HG03064 (cell line): ENCODE measurements around the gene SLC45A3.
"Not testable (repeated sequence)": the region's sequence is repeated elsewhere in the genome, so short reads cannot be mapped to it uniquely, and the experiment has no call there.

Source experiments
- ATAC-seq: cut with Tn5 transposase; IDR thresholded peaks from one replicate; pipeline ENCODE4 v1.9.1; 2021; ENCODE audit warnings: low read depth; ENCODE audit not compliant: unreplicated experiment

SLC45A3 gene, protein sequence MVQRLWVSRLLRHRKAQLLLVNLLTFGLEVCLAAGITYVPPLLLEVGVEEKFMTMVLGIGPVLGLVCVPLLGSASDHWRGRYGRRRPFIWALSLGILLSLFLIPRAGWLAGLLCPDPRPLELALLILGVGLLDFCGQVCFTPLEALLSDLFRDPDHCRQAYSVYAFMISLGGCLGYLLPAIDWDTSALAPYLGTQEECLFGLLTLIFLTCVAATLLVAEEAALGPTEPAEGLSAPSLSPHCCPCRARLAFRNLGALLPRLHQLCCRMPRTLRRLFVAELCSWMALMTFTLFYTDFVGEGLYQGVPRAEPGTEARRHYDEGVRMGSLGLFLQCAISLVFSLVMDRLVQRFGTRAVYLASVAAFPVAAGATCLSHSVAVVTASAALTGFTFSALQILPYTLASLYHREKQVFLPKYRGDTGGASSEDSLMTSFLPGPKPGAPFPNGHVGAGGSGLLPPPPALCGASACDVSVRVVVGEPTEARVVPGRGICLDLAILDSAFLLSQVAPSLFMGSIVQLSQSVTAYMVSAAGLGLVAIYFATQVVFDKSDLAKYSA

DNA sequence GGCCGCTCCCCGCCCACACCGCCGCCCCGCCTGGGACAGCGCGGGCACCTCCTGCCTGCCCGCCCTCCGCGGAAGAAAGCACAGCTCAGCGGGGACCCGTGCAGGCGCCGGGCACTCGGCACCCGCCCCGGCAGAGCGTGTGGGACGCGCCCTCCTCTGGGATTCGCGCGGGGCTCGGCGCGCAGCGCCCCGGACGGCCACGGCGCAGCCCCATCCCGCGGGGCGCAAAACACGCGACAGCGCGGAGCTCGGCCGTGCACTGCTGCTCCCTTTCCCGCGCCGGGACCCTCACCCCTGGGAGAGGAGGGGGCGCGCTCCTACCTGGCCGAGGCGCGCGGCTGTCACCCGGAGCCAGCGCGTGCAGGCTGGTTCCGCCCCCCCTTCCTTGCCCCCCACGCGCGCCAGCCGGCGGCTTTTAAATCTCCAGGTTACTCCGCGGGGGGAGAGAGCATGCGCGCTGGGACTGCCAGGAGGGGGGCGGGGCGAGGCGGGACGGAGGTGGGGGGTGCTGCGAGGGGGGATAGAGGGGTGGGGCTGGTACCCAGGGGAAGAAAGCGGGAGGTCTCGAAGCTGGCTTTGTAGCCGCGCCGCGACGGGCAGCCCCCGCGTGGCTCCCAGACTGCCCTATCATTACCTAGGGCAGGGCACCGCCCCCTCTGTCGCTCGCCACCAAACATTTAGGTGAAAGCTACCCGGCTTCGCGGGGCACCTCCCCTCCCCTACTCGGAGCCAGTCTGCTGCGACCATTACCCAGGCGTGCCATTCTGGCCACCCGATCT is at the start of gene SLC45A3:
SLC45A3 (minus strand) TSS at position 437 of the 779 bp plus-strand sequence. CDS start 15,853 bp downstream, outside the sequence.
- no peak for ATAC-seq

DNA sequence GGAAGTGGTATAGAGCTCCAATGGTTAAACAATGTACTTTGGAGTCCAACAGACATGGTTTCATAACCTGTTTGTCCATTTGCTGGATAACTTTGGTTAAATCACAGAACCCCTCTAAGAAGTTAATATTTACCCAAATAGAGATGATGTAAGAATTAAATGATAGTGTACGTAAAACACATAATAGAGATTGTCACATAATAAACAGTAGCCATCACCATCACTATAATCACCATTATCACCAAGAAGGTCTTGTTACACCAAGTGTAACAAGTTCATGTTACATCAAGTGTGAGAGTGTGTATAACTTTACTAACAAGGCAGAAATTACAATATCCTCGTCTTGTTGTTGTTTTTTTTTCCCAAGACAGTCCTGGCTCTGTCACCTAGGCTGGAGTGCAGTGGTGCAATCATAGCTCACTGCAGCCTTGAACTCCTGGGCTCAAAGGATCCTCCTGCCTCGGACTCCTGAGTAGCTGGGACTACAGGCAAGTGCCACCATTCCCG is 46.4 kb upstream of the SLC45A3 start:
- ATAC-seq, result no peak

DNA sequence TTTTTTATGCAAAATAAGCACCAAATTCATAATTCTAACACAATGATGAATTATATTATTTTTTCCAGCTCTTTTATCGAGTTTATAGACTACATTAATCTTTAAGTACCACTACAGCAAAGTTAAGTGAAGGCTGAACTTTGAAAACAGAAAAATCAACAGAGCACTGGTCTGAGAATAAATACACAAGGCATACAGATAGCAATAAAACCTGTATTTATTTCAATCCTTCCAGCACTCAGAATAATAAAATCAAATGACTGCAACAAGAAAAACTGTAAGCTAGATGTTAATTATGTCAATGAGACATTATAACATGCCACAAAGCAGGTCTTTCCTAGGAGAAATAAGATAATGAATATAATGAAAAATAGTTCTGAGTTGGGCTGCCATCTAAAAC is 45.2 kb upstream of the SLC45A3 start:
- no peak for ATAC-seq

DNA sequence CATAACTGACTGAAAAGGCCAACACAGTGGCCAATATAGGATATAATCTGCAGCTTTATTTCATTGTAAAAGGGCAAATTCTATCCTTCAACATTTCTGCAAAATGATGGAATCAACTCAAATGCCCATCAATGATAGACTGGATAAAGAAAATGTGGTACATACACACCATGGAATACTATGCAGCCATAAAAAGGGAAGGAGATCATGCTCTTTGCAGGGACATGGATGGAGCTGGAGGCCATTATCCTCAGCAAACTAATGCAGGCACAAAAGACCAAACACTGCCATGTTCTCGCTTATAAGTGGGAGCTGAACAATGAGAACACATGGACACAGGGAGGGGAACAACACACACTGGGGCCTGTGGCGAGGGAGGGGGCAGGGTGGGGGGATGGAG is 40.4 kb upstream of the SLC45A3 start:
- ATAC-seq, result not testable (repeated sequence)

DNA sequence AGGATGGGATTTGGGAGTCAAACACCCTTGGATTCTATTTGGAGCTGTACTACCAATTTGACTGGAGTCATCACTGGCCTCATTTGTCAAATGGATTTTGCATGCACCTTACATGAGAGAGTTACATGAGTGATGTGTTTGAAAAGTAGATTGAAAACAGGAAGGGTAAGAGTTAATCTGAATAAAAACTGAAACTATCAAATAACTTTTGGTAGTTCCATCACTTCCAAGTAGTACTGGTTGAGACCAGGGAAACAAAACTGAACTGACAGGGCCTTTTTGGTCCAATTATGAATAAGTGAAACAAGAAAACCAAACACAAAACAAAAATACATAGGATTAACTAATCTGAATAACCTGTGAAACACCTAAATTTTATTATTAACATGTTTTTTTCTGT is 39.5 kb upstream of the SLC45A3 start:
- no peak for ATAC-seq

DNA sequence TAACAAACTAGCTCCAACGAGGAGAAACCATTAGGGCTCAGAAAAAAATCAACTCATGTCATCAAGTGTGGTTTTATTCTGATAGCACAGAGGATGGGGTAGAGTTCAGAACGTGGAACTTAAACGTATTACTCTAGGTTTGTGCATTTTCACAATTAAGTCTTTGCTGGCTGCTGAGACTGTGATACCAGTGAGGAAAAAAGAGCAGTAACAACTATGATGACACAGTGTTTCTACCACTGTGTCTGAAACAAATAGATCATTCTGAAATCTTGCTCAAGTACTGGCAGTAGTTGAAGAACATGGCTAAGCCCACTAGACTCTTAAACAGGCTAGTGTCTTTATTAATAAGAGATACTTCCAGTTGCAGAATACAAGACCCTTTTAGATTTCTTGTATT is 38.7 kb upstream of the SLC45A3 start:
- ATAC-seq, result no peak

DNA sequence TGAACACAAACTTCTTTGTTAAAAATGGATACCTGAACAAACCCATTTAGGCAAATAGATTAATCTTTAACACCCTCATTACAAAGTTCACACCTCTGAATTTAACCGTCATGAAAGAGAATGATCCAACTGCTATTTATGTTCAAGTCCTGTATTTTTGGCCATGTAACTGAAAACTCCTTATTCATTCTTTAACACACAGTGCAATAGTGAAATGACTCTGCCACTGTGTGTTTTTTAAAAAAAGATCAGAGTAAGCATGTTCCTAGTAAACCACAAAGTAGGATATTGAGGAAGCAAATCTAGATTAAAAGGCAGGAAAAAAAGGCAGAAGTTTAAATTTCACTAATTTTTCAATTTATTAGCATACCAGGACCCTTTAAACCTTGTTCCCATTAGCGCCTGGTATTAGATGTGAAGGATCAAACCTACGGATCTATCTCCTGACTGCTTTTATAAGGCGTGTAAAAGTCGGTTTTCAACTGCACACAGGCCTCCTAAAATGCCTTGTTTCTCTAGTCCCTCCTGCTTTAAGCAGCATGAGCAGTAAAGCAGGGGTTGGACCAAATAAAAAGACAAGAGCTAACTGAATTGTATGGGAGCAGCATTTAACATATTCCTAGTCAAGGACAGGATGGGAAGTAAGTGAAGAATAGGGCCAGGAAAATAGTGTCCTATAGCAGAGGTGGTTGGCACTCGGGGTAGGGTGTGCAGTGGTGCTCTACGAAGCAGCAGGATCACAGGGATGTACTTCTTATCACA is 36.2 kb upstream of the SLC45A3 start:
- no peak for ATAC-seq

DNA sequence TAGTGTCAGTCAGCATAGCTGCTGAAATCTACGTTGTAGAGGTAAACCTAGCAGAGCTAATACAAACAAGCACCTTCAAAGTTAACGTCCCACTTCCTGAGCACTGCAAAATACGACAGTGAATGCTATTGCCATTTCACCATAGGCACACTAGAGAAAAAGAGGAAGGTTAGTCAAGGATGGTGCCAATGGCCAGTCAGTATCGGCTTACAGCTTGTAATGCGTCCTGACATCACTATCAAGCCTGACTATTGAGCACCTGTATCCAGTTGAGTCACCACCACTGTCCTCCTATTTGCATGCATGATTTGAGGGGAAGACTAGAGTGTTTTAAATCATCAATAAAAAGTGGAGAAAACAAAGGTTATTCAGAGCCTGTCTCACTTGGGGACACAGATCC is 35.3 kb upstream of the SLC45A3 start:
- ATAC-seq, result no peak

DNA sequence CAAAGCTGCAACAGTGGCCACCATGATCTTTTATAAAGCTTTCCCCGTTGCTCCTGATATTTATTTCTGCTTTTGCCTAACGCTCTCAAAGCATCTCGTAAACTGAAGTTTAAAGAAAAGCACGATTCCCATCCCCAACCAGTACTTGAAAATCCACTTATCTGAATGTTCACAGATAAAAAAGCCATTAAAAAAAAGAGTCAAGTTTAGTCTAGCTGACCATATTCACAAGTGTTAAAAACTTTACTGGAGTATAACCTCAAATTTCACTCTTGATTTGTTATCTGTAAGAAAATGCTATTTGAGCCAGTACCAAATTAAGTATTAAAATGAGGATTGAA is 34.6 kb upstream of the SLC45A3 start:
- no peak for ATAC-seq

DNA sequence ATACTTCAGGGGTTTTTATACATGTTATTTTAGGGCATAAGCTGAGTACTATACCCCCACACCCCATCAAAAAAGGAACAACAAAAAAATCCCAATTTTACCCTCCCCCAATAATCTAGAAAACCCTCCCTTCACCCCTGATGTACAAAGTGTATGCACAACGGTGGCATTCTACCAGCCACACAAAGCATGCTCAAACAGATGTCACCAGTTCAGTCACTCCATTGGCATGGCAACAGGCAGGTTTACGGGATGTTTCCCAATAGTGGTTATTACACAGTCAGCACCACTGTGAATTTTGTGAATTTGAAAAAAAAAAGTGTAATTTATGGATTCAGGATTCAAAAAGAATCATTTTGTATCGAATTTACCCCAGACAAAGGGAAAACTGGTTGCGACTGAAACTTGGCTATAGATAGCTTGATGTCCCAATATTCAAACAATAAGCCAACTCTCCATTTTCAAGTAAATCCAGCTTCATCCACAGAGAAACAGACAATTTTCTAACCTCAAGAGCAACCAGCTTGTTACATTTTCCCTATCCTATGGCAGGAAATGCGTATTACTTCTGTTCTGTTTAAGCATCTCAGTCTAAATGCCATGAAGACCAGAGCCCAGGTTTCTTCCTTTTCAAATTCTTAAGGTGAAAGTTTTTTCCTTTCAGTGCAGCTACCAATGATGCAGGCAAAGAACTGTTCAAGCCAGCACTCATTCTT is 34.0 kb upstream of the SLC45A3 start:
- no peak for ATAC-seq

DNA sequence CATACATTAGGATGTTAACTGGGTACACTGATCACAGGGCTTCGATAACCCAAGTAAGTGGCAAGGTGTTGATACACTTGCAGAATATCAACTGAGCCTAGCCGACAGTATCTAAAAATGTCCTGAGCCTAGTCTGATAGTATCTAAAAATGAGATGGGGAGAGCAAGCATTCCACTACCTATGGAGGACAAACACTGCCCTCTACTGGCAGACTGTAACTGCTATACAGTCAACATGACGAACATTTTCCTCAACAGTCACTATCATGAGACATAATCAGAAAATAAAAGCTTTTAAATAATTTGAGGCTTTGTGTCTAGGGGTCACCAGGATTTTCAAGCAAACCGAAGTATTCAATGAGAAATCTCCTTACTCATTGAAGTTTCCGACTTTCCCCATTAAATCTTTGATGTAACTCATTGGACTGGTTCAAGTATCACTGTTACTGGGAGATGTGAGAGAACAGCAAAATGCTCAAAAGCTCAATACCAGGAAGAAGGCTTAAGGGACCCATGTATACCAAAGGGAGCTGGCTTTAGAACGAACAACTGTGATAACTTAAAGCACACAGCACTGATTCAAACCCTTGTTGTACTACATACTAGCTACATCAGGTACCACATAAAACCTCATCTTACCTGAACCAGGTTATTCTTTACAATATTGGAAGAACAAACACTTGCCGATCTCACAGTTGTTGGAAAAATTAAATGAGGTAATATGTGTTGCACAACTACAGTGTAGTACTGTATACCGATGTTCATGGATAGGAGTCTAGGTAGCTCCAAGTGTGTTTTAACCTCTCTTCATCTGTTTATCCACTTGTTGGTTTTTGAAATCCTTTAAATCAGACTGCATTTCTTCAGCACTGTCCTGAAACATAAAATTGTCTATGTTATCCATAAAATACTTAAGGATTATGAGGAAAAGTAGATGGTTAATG is 31.1 kb upstream of the SLC45A3 start:
- no peak for ATAC-seq

DNA sequence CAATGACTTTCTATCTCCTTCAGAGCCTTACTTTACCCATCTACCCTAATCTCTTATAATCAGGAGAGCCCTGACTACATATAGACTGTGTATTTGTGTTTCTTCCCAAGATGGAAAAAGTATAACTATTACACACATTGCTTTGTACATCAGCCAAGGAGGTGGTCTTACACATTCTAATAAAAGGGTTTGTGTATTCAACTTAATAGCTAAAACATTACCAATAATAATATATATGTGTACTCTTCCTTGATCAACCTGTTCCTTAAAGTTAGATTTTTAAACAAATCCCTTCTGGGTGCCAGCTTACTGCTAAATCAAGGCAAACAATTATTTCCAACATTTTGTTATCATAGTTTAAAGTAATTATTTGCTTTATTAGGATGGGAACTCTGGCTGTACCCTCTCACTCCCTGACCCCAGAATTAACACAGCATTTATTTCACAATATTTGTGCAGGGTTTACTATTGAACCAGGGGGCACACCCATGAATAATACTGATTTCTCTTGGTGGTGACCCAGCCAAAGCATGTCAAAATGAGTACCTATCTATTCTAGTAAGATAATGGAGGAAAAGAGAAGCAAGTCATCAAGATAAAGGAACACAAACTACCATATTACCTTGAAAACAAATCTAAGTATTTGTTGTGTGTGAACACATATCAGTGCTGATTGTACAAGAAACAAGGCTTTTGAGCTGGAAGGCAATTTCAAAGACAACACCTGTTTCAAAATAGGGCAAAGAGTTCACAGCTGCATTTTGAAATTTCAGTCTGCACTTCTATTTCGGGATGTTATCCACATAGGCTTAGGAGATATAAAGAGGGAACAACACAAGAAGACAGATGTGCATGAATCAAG is 30.1 kb upstream of the SLC45A3 start:
- ATAC-seq, result no peak

DNA sequence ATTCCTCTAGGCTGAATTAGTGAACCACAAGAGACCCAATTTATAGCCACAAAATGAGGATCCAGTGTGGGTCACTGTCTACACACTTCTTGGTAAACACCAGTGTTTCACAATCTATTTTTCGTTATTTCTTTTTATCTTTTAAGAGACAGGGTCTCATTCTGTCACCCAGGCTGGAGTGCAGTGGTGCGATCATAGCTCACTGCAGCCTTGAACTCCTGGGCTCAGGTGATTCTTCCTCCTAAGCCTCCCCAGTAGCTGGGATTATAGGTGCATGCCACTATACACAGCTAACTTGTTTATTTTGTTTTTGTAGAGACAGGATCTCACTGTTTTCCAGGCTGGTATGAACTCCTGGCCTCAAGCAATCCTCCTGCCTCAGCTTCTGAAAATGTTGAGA is 29.3 kb upstream of the SLC45A3 start:
- ATAC-seq, result no peak

DNA sequence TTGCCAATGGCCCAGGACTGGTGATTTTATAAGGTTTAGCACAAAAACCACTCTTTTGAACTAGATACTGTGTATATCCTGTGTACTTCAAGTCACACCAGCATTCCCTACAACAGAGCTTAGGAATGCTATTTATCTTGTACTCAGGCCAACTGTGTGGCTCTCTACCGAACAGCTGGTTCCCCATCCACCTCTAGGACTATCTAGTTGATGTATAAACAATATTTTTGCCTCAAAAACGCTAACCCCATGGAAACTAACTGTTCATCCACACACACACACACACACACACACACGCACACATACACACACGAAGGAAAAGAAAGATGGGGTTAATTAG is 28.7 kb upstream of the SLC45A3 start:
- no peak for ATAC-seq

DNA sequence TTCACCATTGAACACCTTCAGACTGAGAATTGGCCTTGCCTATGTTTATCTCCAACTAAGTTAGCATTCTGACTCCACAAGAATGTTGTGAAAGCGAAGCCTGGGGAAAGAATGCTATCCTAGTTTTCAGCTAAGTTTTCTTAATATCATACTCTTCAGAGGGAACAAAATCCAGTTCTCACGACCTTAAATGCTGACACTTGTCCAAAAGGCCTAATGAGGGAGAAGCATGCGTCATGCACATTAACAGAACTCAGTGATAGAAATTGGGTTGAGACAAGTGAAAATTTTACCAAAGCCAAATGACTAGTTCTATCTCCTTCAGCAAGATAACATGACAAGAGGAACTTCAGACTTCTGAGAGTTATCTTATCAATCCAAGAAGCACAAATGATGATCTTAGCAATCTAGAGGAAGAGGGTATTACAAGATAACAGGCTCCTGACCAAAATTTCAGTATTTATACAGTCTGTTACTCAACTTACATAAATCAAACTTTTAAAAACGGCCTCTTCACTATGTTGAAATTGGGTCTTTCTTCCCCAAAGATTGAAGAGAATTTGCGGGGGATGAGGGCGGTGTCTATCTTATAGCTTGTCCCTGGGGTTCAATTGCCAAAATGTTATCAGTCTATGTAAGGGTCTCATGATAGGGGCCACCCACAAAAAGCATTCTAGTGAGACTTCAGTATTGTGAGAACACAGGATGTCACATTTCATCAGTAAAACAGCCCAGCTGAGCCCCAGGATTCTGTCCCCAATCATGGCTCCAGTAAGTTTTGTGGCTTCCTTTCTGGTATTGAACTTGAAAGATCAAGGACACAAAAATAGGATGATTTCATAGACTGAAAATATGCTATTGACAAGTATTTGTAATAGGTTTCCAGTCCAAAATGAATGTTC is 26.5 kb upstream of the SLC45A3 start:
- no peak for ATAC-seq

DNA sequence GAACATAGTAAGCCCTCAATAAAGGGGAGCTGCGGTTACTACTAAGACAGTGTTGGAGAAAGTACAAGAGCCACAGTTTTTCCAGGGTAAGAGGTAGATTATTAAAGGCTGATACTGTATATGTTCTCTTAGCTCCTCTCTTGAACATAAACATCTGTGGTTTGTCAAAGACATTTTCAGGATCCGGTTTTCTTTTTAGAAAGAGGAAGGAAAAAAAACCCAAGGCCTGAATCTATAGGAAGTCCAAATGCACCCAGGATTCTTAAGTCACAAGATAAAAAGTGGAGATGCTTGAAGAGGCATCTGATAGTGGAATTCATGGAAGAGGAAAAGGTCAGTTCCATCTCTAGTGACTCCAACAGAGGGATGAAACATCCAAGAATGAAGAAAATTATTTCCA is 24.6 kb upstream of the SLC45A3 start:
- ATAC-seq, result no peak

DNA sequence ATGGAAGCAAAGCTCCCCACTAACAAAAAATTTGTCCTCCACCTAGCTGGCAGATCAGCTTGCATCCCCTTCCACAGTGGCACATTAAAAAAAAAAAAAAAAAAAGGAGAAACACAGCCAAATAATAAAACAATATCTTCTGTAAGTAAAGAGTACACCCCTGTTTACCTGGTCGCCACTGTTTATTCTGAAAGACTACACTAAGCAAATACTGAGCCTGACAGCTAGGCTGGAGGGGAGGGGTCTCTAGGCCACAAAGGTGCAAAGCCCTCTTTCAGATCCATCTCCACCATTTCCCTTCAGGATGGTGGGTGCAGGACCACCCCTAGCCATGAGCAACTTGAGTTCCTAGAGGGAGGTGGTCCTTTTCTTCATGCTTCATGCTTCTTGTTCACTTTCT is 22.8 kb upstream of the SLC45A3 start:
- no peak for ATAC-seq
